Loucy (cell line): ENCODE measurements around the gene JPT2.
A peak's percentile ranks its signal among the peaks of the same experiment; 100 is the strongest.

Experiments used
- H2AFZ ChIP-seq: fragments of 200-600 bp; sonication (generic); 2 replicates; pipeline ENCODE4 v1.6.0; 2016; ENCODE audit warnings: antibody characterized with exemption, mild to moderate bottlenecking, low read length, moderate library complexity
- H3F3A ChIP-seq: fragments of 200-600 bp; 2 replicates; pipeline ENCODE4 v1.6.0; 2016; ENCODE audit warnings: antibody characterized with exemption, low read depth, mild to moderate bottlenecking
- H3K27me3 ChIP-seq: fragments of 200-600 bp; sonication (generic); 2 replicates; pipeline ENCODE4 v1.6.1; 2014; ENCODE audit warnings: low read length, mild to moderate bottlenecking; ENCODE audit not compliant: insufficient read depth, poor library complexity, severe bottlenecking
- H3K36me3 ChIP-seq: fragments of 200-600 bp; sonication (generic); 2 replicates; pipeline ENCODE4 v1.6.1; 2016; ENCODE audit warnings: low read length; ENCODE audit not compliant: insufficient read depth
- H3K4me1 ChIP-seq: fragments of 200-600 bp; sonication (generic); 2 replicates; pipeline ENCODE4 v1.5.1; 2014; ENCODE audit warnings: low read length, mild to moderate bottlenecking; ENCODE audit not compliant: insufficient read depth, poor library complexity, severe bottlenecking
- H3K4me2 ChIP-seq: fragments of 200-600 bp; sonication (generic); 2 replicates; pipeline ENCODE4 v1.6.0; 2014; ENCODE audit warnings: antibody characterized with exemption, low read length, low read depth, mild to moderate bottlenecking; ENCODE audit not compliant: poor library complexity, severe bottlenecking
- H3K4me3 ChIP-seq: fragments of 200-600 bp; sonication (generic); 2 replicates; pipeline ENCODE4 v1.5.1; 2014; ENCODE audit warnings: low read length, mild to moderate bottlenecking, mixed read lengths; ENCODE audit not compliant: poor library complexity, severe bottlenecking
- H3K79me2 ChIP-seq: fragments of 200-600 bp; sonication (generic); 2 replicates; pipeline ENCODE4 v1.6.1; 2014; ENCODE audit warnings: low read length; ENCODE audit not compliant: insufficient read depth
- H3K9ac ChIP-seq: fragments of 200-600 bp; sonication (generic); 2 replicates; pipeline ENCODE4 v1.6.0; 2014; ENCODE audit warnings: mild to moderate bottlenecking, low read depth, low read length, moderate library complexity; ENCODE audit not compliant: poor library complexity, severe bottlenecking
- H3K9me2 ChIP-seq: fragments of 200-600 bp; sonication (generic); replicated peaks from 2 replicates; pipeline ENCODE4 v1.6.1; 2016; ENCODE audit warnings: low read depth, low read length, mixed read lengths
- H3K9me3 ChIP-seq: fragments of 200-600 bp; sonication (generic); 2 replicates; pipeline ENCODE4 v1.6.1; 2014; ENCODE audit warnings: mild to moderate bottlenecking, antibody characterized with exemption, low read length, low read depth; ENCODE audit not compliant: insufficient read depth
- H4K20me1 ChIP-seq: fragments of 200-600 bp; sonication (generic); 2 replicates; pipeline ENCODE4 v1.6.0; 2014; ENCODE audit warnings: antibody characterized with exemption, low read length, mild to moderate bottlenecking; ENCODE audit not compliant: insufficient read depth, poor library complexity, severe bottlenecking
- EZH2phosphoT487 ChIP-seq: fragments of 200-600 bp; IDR thresholded peaks from 2 replicates; pipeline ENCODE4 v1.6.1; 2018; ENCODE audit warnings: antibody characterized with exemption, mild to moderate bottlenecking, moderate library complexity, borderline replicate concordance
- TF ChIP-seq, protein P1 (sequence below): fragments of 200-600 bp; sonication (generic); conservative IDR thresholded peaks from 2 replicates; pipeline ENCODE4 v1.5.1; 2014; ENCODE audit warnings: mild to moderate bottlenecking, antibody characterized with exemption, low read length

JPT2 gene

GRCh38 chr16:1677942-1678499 lies at the start of gene JPT2:
TSS of gene JPT2 (plus strand) at chr16:1678279. CDS start at chr16:1678313, 34 bp downstream.
- no peak for TF ChIP-seq EZH2phosphoT487
- TF ChIP-seq, protein P1, sequence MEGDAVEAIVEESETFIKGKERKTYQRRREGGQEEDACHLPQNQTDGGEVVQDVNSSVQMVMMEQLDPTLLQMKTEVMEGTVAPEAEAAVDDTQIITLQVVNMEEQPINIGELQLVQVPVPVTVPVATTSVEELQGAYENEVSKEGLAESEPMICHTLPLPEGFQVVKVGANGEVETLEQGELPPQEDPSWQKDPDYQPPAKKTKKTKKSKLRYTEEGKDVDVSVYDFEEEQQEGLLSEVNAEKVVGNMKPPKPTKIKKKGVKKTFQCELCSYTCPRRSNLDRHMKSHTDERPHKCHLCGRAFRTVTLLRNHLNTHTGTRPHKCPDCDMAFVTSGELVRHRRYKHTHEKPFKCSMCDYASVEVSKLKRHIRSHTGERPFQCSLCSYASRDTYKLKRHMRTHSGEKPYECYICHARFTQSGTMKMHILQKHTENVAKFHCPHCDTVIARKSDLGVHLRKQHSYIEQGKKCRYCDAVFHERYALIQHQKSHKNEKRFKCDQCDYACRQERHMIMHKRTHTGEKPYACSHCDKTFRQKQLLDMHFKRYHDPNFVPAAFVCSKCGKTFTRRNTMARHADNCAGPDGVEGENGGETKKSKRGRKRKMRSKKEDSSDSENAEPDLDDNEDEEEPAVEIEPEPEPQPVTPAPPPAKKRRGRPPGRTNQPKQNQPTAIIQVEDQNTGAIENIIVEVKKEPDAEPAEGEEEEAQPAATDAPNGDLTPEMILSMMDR = no peak
- Histone ChIP-seq H3K9me2 (no peaks in the 10 kb centered on the region), H3F3A (no peaks in the 10 kb centered on the region), H3K36me3 (peaks cover 5% of the 10 kb centered on the region; the same call in 1 of the 2 replicates), H3K9me3 (no peaks in the 10 kb centered on the region), H3K4me3 (peak within 1 kb of the TSS; percentile 90), H3K4me2 (peak within 1 kb of the TSS; percentile 92), H4K20me1 (peaks cover 12% of the 10 kb centered on the region), H3K79me2 (peaks cover 39% of the 10 kb centered on the region), H3K27me3 (no peaks in the 10 kb centered on the region), H2AFZ (0 out of 2 replicates have a peak within 1 kb of the TSS, but pooled peaks have one; percentile 27), H3K9ac (peak within 1 kb of the TSS; percentile 94), H3K4me1 (peaks cover 3% of the 10 kb centered on the region)

- H3K9me3 ChIP-seq = no peaks in the 10 kb centered on the region
- no peaks in the 10 kb centered on the region for H4K20me1 ChIP-seq
- no peak overlapping the region for H3K9ac ChIP-seq
- no peak overlapping the region for H3K4me2 ChIP-seq
- H3K27me3 ChIP-seq = no peaks in the 10 kb centered on the region
- H3K4me1 ChIP-seq = no peaks in the 10 kb centered on the region
- H3K9me2 ChIP-seq = no peaks in the 10 kb centered on the region
- no peaks in the 10 kb centered on the region for H3F3A ChIP-seq
- peaks cover 32% of the 10 kb centered on the region; the same call in 1 of the 2 replicates for H3K36me3 ChIP-seq
- TF ChIP-seq, protein P1 = no peak
- no peak for TF ChIP-seq EZH2phosphoT487
- H3K79me2 ChIP-seq = no peaks in the 10 kb centered on the region
- no peak overlapping the region for H2AFZ ChIP-seq
- no peak overlapping the region for H3K4me3 ChIP-seq
These were observed 47.4 kb upstream of the JPT2 start for GRCh38 chr16:1630450-1631213.

DNA sequence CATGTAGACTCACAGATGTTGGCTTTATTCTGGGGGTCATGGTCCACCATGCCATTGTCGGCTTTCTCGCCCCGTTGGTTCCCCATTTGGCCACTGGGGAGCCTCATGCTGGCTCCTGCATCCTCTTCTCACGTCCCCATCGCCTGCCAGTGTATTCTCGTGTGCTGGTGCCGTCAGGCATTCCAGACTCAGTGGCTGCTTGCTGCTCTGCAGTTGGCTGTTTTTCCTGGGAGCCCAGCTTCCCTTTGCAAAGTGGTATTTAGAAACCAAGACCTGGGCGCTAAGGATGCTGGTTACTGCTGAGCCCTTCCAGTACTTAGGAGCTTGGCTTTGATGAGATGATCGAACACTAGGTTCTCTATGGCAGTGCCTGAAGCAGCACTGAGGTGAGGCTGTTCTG lies 46.8 kb upstream of the JPT2 start:
- Histone ChIP-seq H3K9ac (no peak overlapping the region), H3F3A (no peaks in the 10 kb centered on the region), H3K4me2 (no peak overlapping the region), H4K20me1 (no peaks in the 10 kb centered on the region), H2AFZ (no peak overlapping the region), H3K4me3 (no peak overlapping the region), H3K79me2 (no peaks in the 10 kb centered on the region), H3K9me2 (no peaks in the 10 kb centered on the region), H3K36me3 (peaks cover 32% of the 10 kb centered on the region; the same call in 1 of the 2 replicates), H3K27me3 (no peaks in the 10 kb centered on the region), H3K4me1 (no peaks in the 10 kb centered on the region), H3K9me3 (no peaks in the 10 kb centered on the region)
- TF ChIP-seq, protein P1 = no peak
- no peak for TF ChIP-seq EZH2phosphoT487
